Gastrocnemius medialis (tissue), 4 donors: ENCODE data around the gene SLC13A5.

Source experiments
- POLR2A ChIP-seq, 2 donors: fragments of 450-650 bp; IDR thresholded peaks; one replicate each; pipeline ENCODE4 v1.6.1; 2017; ENCODE audit warnings: antibody characterized with exemption in 2 of 2, mild to moderate bottlenecking in 2 of 2, moderate library complexity in 2 of 2
- TF ChIP-seq, protein P1 (sequence below), 5 experiments: fragments of 450-650 bp in 3 of 5; fragments of 200-600 bp in 2 of 5; sonication (generic) in 2 of 5; IDR thresholded peaks in 4 of 5; conservative IDR thresholded peaks in 1 of 5; 1 replicate in 4 of 5; 2 replicates in 1 of 5; pipeline ENCODE4 v1.5.1; 2016 to 2019; ENCODE audit warnings: antibody characterized with exemption in 5 of 5, mild to moderate bottlenecking in 3 of 5, moderate library complexity in 3 of 5

DNA sequence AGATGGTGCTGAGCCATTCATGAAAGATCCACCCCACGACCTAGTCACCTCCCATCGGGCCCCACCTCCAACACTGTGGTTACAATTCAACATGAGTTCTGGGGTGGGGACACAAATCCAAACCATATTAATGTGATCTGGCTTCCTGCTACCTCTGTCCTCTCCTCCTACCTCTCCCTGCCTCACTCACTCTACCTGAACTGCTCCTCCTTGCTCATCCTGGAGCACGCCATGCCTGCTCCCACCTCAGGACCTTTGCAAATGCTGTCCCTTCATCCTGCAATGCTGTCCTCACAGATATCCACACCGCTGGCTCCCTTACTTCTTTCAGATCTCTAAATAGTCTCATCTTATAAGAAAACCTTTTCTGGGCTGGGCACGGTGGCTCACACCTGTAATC is 10.8 kb upstream of the SLC13A5 start:
- no peak for TF ChIP-seq POLR2A (IDR thresholded peaks at IDR 0.05)
- TF ChIP-seq, protein P1, sequence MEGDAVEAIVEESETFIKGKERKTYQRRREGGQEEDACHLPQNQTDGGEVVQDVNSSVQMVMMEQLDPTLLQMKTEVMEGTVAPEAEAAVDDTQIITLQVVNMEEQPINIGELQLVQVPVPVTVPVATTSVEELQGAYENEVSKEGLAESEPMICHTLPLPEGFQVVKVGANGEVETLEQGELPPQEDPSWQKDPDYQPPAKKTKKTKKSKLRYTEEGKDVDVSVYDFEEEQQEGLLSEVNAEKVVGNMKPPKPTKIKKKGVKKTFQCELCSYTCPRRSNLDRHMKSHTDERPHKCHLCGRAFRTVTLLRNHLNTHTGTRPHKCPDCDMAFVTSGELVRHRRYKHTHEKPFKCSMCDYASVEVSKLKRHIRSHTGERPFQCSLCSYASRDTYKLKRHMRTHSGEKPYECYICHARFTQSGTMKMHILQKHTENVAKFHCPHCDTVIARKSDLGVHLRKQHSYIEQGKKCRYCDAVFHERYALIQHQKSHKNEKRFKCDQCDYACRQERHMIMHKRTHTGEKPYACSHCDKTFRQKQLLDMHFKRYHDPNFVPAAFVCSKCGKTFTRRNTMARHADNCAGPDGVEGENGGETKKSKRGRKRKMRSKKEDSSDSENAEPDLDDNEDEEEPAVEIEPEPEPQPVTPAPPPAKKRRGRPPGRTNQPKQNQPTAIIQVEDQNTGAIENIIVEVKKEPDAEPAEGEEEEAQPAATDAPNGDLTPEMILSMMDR (IDR thresholded peaks at IDR 0.05 in 4 of 5, conservative IDR thresholded peaks at IDR 0.05 in 1 of 5), result no peak
